HL-60 (cell line): ENCODE measurements around the gene FOXA2.

Source experiments
- CTCF ChIP-seq: IDR thresholded peaks from one replicate; pipeline ENCODE4 v1.5.1; 2011; ENCODE audit warnings: low read length, control low read depth, inconsistent platforms; ENCODE audit not compliant: insufficient read depth
- SPI1 ChIP-seq: IDR thresholded peaks from 2 replicates; pipeline ENCODE4 v1.6.1; 2012; ENCODE audit warnings: low read depth, mild to moderate bottlenecking, borderline replicate concordance

DNA sequence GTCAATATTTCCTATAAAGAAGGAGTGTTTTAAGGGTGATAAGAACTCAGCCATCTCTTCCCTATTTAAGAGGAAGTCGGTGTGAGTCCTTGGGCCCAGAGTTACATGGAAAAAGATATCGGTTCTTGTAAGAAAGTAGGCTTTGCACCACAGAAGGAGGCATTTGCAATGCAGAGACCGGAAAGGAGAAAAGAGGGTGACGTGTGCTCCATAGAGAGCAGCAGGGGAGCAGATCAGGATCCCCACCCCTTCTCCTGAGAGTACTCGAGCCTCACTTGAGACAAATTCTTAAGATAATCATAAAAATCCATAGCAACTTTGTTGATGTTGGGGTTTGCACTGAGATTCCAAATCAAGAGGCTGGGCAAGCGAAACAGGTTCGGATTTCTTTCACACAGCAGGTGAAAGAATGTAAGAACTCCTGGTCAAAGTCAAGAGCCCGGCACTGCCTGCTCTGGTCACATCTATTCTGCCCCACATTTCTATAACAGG, 27.8 kb downstream of the FOXA2 start:
- no peak for TF ChIP-seq CTCF
- TF ChIP-seq SPI1 = no peak
